DMS153 (cell line): ENCODE results near the gene UNKL.
A peak's percentile ranks its signal among the peaks of the same experiment; 100 is the strongest.
"Not testable (repeated sequence)": the region's sequence is repeated elsewhere in the genome, so short reads cannot be mapped to it uniquely, and the experiment has no call there.

Source experiments
- DNase-seq: peaks from one replicate; lab custom pipeline; 2025; lab: John Stamatoyannopoulos, UW

The UNKL gene

DNA sequence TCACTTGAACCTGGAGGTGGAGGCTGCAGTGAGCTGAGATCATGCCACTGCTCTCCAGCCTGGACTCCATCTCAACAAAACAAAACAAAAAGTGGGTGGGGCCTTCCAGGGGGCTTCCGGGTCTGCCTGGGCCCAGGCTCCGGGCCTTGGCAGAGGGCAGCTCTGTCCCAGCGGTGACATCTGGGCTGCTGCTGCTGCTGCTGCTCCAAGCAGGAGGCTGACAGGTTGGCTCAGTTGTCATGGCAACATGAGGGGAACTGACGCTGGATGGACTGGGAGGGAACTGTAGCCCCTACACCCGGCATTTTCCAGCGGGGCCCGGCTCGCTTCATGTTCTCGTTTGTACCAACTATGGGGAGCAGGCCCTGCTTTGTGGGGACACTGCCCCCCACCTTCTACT lies 77.0 kb downstream of the UNKL start:
- no peak for DNase-seq

DNA sequence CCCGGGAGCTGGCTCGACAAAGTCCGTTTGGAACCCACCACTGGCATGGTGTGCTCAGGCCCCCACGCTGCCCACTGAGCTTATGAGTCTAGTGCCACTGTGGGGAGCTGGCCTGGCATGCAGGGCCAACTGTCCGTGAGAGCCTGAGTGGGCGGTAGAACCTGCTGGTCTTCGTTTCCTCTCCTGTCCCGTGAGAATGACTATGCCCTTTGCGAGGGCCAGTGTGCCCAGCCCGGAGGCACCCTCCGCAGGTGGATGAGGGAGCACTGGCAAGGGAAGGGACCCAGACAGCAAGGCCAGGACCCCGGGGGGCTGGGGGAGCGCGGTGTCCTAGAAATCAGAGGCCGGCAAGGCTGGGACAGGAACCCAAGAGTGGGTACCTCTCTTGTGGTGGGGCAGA lies 77.9 kb downstream of the UNKL start:
- no peak for DNase-seq

DNA sequence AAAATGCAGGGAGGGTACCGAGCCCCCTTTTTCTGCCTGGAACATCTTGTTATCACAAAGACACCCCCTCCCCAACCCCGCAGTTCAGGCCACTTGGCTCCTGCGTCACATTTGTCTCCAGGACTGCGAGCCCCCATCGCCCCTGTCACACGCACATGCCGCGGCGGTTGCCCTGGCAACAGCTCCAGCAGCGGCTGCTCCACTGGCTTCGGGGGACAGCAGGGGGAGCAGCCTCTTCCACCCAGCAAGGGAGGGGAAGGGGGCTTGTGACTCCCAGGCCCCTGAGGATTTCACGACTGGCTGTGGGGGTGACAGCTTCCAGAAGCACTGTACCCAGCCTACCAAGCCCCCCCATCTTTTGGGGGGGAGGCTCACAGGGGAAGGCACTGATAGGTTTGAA lies 78.5 kb downstream of the UNKL start:
- no peak for DNase-seq

DNA sequence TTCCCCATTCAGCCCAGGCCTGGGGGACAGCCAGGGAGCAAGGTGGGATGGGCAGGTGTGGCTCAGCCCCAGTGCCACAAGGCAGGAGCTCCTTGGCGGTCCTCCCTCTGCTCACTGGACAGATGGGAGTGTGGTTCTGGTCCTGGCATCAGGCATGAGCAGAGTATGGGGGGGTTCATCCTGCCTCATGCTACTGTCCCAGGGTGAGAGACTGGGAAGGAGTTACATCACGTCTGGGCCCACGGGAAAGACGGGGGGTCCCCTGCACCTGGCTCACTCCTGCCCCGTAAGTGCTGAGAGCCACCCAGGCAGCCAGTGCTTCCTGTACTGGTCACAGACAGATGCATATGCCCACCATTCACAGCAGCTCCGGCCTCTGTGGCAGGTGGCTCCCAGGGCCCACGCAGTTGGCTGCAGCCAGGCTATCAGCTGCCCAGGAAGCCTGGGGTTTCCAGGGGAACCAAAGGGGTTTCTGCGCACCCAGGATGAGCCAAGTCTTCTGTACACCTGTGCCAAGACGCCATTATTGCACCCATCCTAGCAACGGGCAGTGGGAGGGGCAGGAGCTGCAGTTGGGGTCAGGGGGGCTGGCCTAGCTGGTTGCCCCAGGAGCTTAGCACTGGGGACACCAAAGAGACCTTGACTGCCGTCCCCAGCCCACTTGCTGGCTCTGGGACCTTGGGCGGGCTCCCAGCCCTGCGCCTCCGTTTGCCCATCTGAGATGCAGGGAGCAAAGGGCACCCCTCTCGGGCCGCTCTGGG lies 79.1 kb downstream of the UNKL start:
- no peak for DNase-seq

DNA sequence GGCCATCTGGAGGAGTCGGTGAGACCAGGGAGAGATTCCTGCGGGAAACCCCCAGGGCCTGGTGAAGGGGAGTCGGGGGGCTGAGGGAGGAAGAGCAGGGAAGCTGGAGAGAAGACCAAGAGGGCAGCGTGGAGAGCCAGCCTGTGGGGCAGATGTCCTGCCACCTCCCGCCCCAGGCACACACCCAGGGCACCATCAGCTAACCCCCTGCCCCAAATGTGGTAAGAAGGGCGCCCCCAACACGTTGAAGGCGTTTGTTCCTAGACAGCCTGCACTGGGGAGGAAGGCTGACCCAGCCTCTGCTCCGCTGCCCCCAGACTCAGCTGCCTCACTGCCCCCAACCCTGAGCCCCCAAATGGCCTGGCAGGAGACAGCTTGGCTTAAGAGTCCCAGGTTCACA lies 79.8 kb downstream of the UNKL start:
- DNase-seq, result no peak

DNA sequence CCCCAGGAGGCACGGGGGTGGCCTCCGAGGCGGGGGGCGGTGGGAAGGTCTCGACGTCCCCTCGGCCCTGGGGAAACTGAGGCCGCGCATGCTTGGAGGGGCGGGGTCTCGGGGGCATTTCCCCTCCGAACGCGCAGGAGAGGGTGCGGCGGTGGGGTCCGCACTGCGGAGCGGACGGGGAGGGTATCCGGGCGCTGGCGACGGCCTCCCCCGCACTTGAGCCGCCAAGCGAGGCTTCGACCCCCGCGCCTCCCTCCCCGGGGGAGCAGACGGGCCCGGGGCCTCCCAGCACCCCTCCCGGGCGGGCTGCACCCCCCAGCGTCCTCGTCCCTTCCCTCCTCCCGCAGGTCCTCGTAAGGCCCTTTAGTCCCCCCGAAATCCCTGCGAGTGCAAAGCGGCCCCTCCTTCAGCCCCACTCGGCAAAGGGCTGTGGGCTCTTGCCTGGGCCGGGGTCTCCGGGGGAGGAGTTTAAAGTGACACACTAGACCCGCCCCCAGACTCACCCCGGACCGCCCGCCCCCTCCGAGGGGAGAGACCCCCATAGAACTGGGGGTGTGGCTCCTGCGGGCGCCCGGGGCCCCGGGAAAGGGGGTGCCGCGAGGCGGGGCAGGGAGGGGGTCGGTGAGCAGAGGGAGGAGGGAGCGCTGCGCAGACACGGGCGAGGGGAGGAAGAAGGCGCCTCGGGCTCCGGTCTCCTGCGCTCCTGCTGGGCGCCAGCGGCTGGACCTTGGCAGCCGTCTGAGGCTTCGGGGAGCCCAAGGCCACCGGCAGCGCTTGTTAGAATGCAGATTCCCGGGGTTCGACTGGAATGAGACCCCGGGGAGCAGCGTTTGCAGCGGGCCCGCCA lies 80.4 kb downstream of the UNKL start:
- no peak for DNase-seq

DNA sequence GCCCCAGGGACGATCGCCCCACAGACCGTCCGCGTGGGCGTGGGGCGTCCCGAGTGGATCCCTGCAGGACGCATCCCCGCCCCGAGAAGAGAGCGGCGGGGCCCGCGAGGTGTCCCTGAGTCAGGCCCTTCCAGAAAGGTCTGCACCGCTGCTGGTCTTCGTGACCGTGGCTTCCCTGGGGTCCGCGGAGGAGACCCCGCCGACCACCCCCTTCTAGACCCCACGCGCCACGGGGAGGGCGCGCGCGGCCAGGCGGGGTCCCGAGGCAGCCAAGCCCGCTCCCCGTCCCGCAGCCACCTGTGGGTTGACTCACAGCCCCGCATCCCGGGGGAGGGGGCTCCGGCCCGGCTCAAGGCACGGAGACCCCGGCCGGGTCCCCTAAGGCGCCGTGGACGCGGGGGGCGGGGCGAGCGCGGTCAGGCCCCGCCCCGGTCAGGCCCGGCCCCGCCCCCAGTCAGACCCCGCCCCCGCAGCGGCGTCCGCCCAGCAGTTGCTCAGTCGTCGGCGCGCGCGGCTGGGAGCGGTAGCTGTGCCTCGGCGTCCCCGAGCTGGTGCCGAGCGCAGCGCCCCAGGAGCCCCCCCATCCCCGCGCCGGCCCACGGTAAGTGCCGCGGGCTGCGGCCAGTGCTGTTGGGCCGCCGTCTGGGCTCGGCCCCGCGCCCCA lies 81.2 kb downstream of the UNKL start, which contains the start of gene BAIAP3:
TSS of gene BAIAP3 (plus strand) at position 497 of the 664 bp plus-strand sequence. CDS start 4,905 bp downstream, outside the sequence.
- DNase-seq, result no peak

DNA sequence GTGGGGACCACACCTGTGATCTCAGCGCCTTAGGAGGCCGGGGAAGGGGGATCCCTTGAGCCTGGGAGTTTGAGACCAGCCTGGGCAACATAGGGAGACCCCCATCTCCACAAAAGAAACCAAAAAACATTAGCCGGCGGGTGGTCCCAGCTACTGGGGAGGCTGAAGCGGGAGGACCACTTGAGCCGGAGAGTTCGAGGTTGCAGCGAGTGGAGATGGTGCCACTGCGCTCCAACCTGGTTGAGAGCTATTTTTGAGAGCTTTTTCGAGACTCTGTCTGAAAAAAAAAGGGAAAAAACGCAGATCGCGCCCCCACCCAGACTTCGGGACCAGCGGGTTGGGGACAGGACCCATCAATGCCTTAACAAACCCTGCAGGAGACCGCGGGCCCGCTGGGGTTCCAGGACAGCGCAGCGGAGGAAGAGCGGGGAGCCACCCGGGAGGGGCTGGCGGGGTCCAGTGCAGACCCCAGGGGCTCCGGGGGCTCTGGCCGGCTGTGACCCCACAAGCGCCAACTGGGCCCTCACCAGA lies 81.8 kb downstream of the UNKL start:
- no peak for DNase-seq

DNA sequence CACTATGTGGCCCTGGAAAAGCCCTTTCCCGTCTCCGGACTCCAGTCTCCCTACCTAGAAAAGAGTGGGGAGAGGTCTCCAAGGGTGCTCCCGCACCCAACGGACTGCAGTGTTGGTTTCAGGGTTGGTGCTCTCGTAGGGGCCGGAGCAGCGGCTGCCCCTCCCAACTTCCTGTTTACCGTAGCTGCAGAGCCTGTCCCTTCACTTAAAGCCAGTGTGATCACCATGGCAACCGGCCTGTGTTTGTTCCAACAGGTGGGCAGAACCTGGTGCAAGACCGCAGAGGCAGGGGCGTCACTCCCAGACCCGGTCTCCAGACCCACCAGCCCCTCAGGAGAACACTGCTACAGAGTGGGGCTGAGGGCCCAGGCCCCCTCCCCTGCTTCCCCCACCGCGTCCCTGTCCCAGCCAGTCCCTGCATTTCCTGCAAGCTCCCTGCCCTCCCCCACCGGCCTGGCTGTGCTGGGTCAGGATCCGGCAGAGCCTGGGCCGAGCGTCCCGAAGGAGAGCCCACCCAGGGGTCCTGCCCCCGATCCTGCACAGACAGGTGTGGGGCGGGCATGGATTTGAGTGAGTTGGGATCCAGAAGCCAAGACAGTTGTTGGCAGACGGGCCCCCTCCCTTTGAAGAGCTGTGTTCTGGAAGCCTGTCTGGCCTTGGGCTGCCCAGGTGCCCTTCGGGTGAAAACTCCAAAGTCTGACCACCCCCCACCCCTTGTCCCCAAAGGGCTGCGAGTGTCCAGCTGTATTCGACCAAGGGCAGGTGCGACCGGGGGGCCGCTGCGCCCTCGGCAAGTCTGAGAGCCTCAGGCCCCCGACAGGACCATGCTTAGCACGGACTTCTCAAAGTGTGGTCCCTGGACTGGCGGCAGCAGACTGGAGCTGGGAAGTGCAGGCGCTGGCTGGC lies 82.5 kb downstream of the UNKL start:
- peak; percentile 91 for DNase-seq

DNA sequence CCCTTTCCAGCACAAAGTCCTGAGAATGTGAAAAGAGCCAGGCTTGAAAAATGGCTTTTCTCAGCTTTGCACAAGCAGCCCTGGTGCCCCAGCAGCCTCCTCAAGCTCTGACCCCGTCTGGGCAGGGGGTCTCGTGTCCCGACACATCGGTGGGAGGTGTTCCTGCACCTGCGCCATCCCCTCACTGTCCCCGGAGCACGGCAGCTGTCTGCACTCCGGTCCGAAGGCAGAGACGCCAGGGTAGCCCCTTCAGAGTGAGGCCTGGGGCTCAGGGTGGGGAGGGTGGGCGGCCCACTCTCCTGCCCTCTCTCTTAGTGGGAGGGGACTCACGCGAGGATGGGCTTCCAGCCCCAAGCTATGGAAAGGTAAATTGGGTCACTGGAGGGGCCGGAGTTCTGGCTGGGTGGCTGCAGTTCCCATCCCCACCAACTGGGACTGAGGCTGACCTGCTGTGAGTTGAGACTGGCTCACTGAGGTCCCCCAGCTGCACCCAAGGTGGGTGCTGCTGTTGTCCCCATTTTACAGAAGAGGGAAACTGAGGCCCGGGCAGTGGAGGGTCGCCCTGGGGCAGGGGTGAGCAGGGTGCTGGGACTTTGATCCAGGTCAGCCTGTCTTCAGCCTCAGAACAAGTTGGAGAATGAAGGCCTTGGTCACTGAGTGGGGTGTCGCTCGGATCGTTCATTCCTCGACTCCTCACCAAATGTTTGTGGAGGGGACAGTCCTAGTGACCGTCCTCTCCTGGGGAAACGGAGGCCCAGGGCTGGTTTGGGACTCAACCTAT lies 83.4 kb downstream of the UNKL start:
- DNase-seq, result no peak

DNA sequence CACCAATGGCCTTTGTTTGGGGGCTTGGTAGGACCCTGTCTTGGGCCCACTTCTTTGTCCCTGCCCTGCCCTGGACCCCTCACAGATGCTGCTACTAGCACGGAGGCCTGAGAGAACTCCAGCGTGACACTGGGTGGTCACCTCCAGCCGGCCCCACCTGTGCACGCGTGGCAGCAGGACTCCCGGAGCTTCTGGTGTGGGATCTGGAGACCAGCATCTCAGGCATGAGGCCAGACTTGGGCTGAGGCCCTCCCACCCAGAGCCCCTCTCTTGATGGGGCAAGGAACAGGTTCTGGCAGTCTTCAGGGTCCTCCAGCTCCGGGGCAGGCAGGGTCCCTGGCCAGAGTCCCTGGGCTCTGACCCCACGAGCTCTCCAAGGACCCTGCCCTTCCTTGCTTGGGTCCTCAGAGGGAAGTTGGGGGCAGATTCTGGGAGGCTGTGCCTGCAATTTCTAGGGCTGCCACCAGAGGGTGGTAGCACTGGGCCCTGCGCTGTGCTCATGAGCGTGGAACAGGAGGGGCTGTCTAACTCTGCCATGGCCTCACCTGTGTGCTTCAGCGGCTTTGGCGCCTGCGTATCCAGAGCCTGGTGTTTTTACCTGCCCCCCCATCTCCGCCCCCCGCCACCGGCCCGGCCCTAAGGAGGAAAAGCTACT lies 84.1 kb downstream of the UNKL start:
- DNase-seq, result no peak

DNA sequence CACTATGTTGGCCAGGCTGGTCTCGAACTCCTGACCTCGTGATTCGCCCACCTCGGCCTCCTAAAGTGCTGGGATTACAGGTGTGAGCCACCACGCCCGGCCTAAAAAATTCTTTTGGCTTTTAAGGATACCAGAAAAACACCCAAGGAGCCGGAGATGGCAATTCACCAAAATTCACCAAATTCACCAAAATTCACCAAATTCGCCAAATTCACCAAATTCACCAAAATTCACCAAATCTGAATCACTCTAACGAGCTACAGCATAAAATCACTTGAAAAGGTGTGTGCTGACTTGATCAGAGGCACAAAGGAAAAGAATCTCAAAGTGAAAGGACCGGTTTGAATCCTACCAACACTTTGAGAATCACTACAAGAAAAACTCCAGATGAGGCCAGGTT lies 85.5 kb downstream of the UNKL start:
- DNase-seq, result not testable (repeated sequence)

DNA sequence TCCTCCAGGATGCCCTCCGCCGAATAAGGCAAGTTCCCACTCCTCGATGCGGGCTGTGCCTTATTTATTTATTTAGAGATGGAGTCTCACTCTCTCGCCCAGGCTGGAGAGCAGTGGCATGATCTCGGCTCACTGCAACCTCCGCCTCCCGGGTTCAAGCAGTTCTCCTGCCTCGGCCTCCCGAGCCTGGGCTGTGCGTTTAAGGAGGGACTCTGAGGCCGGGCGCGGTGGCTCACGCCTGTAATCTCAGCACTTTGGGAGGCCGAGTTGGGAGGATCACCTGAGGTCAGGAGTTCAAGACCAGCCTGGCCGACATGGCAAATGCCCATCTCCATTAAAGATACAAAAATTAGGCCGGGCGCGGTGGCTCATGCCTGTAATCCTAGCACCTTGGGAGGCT lies 86.4 kb downstream of the UNKL start:
- not testable (repeated sequence) for DNase-seq

DNA sequence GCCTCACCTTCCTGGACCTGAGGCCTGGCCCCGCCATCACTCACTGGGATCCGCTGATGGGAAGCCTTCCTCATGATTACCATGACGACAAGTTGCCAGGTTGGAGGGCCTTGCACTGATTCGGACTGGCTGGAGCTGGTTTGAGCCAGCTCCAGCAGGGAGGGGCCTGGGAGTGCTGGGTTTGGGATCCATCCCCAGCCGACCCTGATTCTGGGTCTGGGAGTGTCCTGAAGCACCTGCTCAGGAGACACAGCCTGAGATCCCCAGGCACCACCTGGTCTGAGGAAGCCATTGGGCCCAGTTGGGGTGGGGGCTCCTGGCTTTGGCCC lies 86.9 kb downstream of the UNKL start:
- DNase-seq, result no peak

DNA sequence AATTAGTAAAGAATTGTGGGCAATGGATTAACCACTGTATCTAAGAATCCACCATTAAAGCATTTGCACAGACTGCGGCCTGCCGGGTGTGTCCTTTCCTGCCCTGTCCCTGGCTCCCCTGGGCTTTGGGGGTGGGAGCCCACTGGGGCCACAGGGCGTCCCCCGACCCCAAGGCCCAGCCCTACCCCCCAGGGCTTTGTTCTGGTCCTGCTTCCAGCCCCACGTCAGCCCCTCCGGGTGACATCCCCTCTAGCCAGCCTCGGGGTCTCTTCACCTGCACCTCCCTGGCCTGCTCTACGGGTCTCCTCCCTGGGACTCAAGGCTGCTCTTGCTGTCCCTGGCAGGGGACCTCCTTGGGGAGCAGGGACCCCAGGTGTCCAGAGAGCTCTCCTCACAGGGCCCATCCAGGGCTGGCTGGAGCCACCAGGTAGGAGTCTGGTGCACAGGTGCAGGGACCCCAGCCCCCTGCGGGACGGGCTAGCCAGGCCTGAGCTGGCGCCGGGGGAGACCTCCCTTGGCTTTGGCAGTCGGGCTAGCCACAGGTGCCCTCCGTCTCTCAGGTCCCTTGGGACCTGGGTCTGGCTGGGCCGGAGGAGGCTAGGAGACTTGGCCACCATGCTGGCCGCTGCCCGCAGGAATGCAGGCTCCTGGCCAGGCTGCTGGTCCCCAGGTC lies 87.4 kb downstream of the UNKL start:
- no peak for DNase-seq

DNA sequence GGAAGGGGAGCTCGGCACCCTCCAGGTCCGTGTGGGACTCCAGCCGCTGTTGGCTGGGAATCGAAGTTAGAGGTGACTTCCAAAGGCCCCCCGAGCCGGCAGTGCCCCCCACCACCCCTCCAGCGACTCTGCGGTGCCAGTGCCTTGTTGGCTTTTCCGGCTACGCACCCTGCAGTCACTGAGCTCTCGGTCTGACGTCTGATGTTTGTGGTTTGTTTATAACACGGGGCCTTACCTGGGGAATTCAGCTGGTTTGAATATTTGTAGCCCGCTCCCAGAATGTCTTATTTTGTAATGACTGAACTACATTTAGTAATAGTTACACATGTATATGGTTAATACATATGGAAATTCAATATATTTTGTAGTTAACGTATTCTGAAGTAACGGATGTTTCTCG lies 88.1 kb downstream of the UNKL start:
- no peak for DNase-seq

DNA sequence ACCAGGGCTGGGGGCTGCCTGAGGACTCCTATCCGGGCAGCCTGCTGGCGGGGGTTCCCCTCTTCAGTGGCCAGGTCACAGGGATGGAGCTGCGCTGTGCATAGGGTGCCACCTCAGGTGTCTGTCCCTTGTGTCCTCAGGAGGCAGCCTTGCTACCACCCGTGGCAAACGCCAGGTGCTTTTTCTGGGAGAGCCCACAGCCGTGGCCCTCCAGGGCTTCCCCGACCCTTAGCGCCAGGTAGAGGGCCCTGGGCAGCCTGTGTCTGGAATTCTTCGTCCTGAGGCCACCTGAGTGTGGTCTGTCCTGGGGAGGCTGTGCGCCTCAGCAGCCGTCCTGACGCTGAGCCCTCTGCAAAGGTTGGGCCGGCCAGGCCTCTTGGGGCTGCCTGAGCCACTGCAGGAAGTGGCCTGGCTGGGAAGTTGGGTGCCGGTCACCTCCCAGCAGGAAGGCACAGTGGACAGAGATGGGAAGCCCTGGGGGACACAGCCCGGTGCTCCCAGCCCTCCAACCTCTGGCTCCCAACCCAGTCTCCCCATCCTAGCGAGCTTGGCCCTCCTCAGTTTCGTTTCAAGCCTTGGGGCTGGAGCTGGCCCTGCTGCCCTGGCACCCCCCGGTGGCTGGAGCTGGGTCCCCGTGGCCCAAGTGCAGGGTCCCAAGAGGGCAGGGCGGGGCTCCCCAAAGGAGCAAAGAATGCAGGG lies 88.7 kb downstream of the UNKL start:
- DNase-seq, result no peak

DNA sequence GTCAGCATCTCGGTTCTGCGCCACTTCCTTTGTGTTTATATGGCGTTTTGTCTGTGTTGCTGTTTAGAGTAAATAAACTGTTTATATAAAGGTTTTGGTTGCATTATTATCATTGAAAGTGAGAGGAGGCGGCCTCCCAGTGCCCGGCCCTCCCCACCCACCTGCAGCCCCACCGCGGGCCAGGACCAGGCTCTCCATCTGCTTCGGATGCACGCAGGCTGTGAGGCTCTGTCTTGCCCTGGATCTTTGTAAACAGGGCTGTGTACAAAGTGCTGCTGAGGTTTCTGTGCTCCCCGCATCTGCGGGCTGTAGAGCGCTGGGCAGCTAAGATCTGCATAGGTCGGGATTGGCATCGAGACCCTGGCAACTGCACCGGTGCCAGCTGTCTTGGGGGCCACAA lies 89.2 kb downstream of the UNKL start:
- DNase-seq, result no peak

DNA sequence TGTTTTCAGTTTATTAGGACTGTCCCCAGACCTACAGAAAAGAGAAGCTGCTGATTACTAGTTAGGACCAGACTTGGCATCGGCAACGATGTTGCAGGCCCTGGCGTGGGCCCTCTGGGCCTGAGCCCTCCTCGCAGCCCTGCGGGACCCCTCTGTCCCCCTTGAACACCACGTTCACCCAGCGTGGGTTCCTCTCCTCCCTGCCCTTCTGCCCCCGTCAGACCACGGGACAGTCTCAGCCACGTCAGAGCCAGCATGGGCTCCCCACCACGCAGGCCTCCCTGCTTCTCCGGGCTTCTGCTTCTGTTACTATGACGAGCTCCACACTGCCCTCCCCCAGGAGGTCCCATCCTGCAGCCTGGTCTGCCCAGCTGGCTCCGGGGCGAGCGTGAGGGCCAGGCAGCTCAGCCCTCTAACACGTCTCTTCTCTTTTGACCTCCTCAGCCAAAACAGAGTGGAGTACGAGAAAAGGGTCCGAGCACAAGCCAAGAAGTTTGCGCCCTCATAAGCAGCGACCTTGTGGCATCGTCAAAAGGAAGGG lies 90.1 kb downstream of the UNKL start:
- no peak for DNase-seq
